Stimulated activated CD4-positive, alpha-beta T cell treated with anti-CD3 and anti-CD28 coated beads, Interleukin-1b, Interleukin-23, amount 100 ng/mL, for 4 hours (primary cell): ENCODE data around the gene ZNF385C.

Experiments used
- DNase-seq, 2 donors: peaks; one replicate each; pipeline ENCODE4 v3.0.0-alpha.2; 2020; ENCODE audit warnings: low read depth in 2 of 2

The ZNF385C gene

GRCh38 chr17:42107597-42108576, 9.6 kb upstream of the ZNF385C start:
- peak; percentile 89 to 95 for DNase-seq

- DNase-seq, result no peak
Observed at GRCh38 chr17:42107124-42107523, 8.9 kb upstream of the ZNF385C start.

- no peak for DNase-seq
Observed at GRCh38 chr17:42106009-42106408, 7.7 kb upstream of the ZNF385C start.

- no peak for DNase-seq
Observed at GRCh38 chr17:42104264-42104663, 6.0 kb upstream of the ZNF385C start.

- no peak for DNase-seq
Observed at GRCh38 chr17:42103221-42103954, 5.1 kb upstream of the ZNF385C start.

- DNase-seq, result peak in 1 of 2 donors; percentile 60
Observed at GRCh38 chr17:42101513-42102292, 3.4 kb upstream of the ZNF385C start.

GRCh38 chr17:42098730-42099399, 592 bp upstream of the ZNF385C start:
- no peak for DNase-seq

GRCh38 chr17:42096360-42097111, 1.7 kb downstream of the ZNF385C start:
- DNase-seq, result no peak

- no peak for DNase-seq
Observed at GRCh38 chr17:42094375-42095069, 3.8 kb downstream of the ZNF385C start.

- DNase-seq, result no peak
Observed at GRCh38 chr17:42092939-42093338, 5.3 kb downstream of the ZNF385C start.

GRCh38 chr17:42090964-42091790, 7.1 kb downstream of the ZNF385C start:
- DNase-seq, result no peak

GRCh38 chr17:42088736-42089135, 9.5 kb downstream of the ZNF385C start:
- no peak for DNase-seq

GRCh38 chr17:42087736-42088705, 10.3 kb downstream of the ZNF385C start:
- DNase-seq, result no peak

GRCh38 chr17:42087042-42087701, 11.1 kb downstream of the ZNF385C start:
- no peak for DNase-seq

GRCh38 chr17:42081516-42082129, 16.6 kb downstream of the ZNF385C start:
- DNase-seq, result no peak

- no peak for DNase-seq
Observed at GRCh38 chr17:42079541-42079940, 18.7 kb downstream of the ZNF385C start.
